Measurements from ENCODE around the gene ALLC. TPM values are rescaled to one million over a fixed set of nuclear protein-coding genes. Genes with fewer than 3 reads are reported as not detected.
"Not testable (repeated sequence)": the region's sequence is repeated elsewhere in the genome, so short reads cannot be mapped to it uniquely, and the experiment has no call there.

ALLC gene
- total and polyA plus RNA-seq, 2 donors (not counting 1 experiment from before 2014, with no cell fraction given): not detected

DNA sequence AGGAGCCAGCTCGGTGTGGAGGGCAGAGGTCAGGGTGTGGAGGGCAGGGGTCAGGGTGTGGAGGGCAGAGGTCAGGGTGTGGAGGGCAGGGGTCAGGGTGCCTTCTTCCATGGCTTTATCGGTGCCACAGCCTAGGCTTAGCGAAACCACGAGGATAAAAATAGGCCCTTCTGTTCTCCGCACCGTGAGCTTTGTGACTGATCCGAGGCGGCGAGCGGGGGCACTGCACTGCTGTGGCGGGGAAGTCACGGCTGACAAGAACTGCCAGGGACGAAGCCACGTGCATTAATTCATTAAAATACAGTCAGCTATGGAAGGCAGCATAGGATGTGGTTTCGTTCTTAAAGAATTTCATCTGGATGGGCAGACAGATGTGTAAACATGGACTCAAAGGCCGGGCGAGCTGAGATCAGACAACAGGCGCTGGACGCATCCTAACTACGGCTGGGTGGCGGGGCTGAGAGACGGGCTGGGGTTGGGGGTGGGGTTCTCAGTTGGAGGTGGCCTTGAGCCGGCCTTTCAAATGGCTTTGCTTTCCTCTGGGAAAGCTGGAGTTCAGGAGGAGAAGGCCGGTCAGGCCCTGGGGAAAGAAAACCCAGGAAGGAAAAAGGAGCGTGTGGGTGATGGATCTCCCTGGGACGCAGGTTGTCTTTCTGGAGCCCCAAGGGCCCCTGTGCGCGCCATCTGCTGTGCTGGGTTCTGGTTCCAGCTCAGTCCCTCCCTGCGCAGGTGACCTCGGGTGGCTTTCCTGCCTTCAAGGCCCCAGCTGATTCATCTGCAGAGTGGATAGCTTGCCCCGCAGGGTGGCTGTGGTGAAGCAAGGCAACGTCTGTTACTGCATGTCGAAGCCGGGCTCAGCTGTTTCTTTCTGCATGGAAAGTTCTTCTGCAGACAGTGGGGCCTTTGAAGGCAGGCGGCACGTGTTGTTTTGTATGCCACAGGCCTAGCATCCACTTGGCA, 958 bp upstream of the ALLC start:
- H3K4me3 ChIP-seq (replicated peaks in 1 of 4; ENCODE audit: control extremely low read depth in 1 of 4, insufficient read depth in 1 of 4, low read depth in 3 of 4, low read length in 4 of 4): no peak overlapping the region
- peak overlapping the region; percentile 51 for H2AFZ ChIP-seq (ENCODE audit: low read length)
- H3K4me1 ChIP-seq (ENCODE audit: control insufficient read depth, extremely low read depth, insufficient read depth, low read length): peaks cover 2% of the 10 kb centered on the region
- H4K20me1 ChIP-seq (ENCODE audit: control insufficient read depth, extremely low read depth, insufficient read depth, low read length): no peaks in the 10 kb centered on the region
- TF ChIP-seq EZH2 (IDR thresholded peaks at IDR 0.05; ENCODE audit: low read length, missing control alignments): no peak
- TF ChIP-seq, protein P1, sequence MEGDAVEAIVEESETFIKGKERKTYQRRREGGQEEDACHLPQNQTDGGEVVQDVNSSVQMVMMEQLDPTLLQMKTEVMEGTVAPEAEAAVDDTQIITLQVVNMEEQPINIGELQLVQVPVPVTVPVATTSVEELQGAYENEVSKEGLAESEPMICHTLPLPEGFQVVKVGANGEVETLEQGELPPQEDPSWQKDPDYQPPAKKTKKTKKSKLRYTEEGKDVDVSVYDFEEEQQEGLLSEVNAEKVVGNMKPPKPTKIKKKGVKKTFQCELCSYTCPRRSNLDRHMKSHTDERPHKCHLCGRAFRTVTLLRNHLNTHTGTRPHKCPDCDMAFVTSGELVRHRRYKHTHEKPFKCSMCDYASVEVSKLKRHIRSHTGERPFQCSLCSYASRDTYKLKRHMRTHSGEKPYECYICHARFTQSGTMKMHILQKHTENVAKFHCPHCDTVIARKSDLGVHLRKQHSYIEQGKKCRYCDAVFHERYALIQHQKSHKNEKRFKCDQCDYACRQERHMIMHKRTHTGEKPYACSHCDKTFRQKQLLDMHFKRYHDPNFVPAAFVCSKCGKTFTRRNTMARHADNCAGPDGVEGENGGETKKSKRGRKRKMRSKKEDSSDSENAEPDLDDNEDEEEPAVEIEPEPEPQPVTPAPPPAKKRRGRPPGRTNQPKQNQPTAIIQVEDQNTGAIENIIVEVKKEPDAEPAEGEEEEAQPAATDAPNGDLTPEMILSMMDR (conservative IDR thresholded peaks at IDR 0.05 in 1 of 2, IDR thresholded peaks at IDR 0.05 in 1 of 2; ENCODE audit: low read depth in 1 of 2, low read length in 2 of 2): no peak
- peak; percentile 9 to 54 for DNase-seq (ENCODE audit: low read depth in 2 of 2)
- peak overlapping the region; percentile 66 for H3K4me2 ChIP-seq (ENCODE audit: extremely low read depth, insufficient read depth, low read length)
- H3K9ac ChIP-seq (ENCODE audit: insufficient read depth, low read length): no peak overlapping the region
- H3K9me3 ChIP-seq (ENCODE audit: control insufficient read depth, insufficient read depth, low read depth, low read length): no peaks in the 10 kb centered on the region
- no peaks in the 10 kb centered on the region for H3K36me3 ChIP-seq (ENCODE audit: control insufficient read depth, insufficient read depth, low read length)
- H3K27me3 ChIP-seq (ENCODE audit: control insufficient read depth, insufficient read depth, low read length): no peaks in the 10 kb centered on the region
- no peaks in the 10 kb centered on the region for H3K79me2 ChIP-seq (ENCODE audit: control insufficient read depth, insufficient read depth, low read length)
- H3K27ac ChIP-seq (ENCODE audit: insufficient read depth, low read length): no peak overlapping the region

DNA sequence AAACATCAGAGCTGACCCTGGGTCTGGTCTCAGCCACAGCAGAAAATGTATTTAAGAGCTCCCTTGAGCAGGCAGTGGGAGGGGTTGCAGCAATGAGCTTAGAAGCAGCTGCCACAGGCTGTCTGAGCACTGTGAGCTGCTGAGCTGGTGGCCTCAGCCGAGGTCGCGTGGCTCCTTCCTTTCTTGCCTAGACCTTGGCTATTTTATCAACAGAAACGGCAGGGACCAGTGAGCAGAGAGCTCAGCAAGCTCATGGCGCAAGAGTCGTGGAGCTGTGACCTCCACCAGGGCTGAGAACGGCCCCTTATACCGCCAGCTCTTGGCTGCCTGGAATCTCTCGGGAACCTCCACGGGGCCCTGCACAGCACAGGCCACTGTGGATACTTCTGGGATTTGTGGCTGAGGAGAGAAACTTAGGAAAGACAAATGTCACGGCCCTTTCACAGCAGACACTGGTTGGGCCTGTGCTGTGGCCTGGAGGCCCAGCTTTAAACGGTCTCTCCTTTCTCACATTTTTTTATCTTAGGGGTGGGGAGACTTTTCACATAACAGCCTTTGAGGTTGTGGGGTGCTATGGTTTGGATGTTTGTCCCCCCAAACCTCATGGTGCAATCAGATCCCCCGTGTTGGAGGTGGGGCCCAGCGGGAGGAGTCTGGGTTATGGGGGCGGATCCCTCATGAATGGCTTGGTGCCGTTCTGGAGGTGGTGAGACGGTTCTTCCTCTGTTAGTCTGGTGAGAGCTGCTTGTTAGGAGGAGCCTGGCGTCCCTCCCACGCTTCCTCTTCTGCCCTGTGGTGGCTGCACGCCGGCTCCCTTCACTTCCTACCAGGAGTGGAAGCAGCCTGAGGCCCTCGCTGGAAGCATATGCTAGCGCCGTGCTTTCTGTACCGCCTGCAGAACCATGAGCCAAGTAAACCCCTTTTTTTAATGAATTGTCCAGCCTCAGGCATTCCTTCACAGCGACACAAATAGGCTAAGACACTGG, 1.7 kb downstream of the ALLC start:
- Histone ChIP-seq H3K4me1 (ENCODE audit: control insufficient read depth, extremely low read depth, insufficient read depth, low read length) (peaks cover 2% of the 10 kb centered on the region), H3K4me3 (replicated peaks in 1 of 4; ENCODE audit: control extremely low read depth in 1 of 4, insufficient read depth in 1 of 4, low read depth in 3 of 4, low read length in 4 of 4) (no peak overlapping the region), H3K27ac (ENCODE audit: insufficient read depth, low read length) (no peak overlapping the region), H3K27me3 (ENCODE audit: control insufficient read depth, insufficient read depth, low read length) (no peaks in the 10 kb centered on the region), H4K20me1 (ENCODE audit: control insufficient read depth, extremely low read depth, insufficient read depth, low read length) (no peaks in the 10 kb centered on the region), H3K9me3 (ENCODE audit: control insufficient read depth, insufficient read depth, low read depth, low read length) (no peaks in the 10 kb centered on the region), H2AFZ (ENCODE audit: low read length) (peak overlapping the region; percentile 45), H3K4me2 (ENCODE audit: extremely low read depth, insufficient read depth, low read length) (no peak overlapping the region), H3K79me2 (ENCODE audit: control insufficient read depth, insufficient read depth, low read length) (no peaks in the 10 kb centered on the region), H3K36me3 (ENCODE audit: control insufficient read depth, insufficient read depth, low read length) (no peaks in the 10 kb centered on the region), H3K9ac (ENCODE audit: insufficient read depth, low read length) (no peak overlapping the region)
- DNase-seq (ENCODE audit: low read depth in 2 of 2): peak in 1 of 2 donors; percentile 46
- TF ChIP-seq EZH2 (IDR thresholded peaks at IDR 0.05; ENCODE audit: low read length, missing control alignments): no peak
- TF ChIP-seq, protein P1 (conservative IDR thresholded peaks at IDR 0.05 in 1 of 2, IDR thresholded peaks at IDR 0.05 in 1 of 2; ENCODE audit: low read depth in 1 of 2, low read length in 2 of 2): no peak

DNA sequence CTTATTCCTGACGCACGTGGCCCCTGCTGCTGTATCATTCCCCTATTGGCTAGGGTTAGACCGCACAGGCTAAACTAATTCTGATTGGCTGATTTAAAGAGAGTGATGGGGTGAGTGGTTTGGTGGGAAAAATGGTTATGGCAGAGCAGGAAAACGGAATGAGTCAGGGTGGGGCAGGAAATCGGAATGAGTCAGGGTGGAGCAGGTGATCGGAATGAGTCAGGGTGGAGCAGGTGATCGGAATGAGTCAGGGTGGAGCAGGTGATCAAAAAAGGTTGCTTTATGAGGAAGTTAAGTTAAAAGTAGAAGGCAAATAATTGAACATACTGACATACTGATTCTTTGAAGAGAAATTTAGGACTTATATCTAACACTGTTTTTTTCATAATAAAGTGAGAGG, 2.6 kb downstream of the ALLC start:
- H3K9me3 ChIP-seq (ENCODE audit: control insufficient read depth, insufficient read depth, low read depth, low read length); H3K9ac ChIP-seq (ENCODE audit: insufficient read depth, low read length); H3K4me3 ChIP-seq (replicated peaks in 1 of 4; ENCODE audit: control extremely low read depth in 1 of 4, insufficient read depth in 1 of 4, low read depth in 3 of 4, low read length in 4 of 4); H2AFZ ChIP-seq (ENCODE audit: low read length); H3K4me1 ChIP-seq (ENCODE audit: control insufficient read depth, extremely low read depth, insufficient read depth, low read length); H3K27me3 ChIP-seq (ENCODE audit: control insufficient read depth, insufficient read depth, low read length); H3K36me3 ChIP-seq (ENCODE audit: control insufficient read depth, insufficient read depth, low read length); DNase-seq (ENCODE audit: low read depth in 2 of 2); H3K79me2 ChIP-seq (ENCODE audit: control insufficient read depth, insufficient read depth, low read length); H3K27ac ChIP-seq (ENCODE audit: insufficient read depth, low read length); H4K20me1 ChIP-seq (ENCODE audit: control insufficient read depth, extremely low read depth, insufficient read depth, low read length); H3K4me2 ChIP-seq (ENCODE audit: extremely low read depth, insufficient read depth, low read length): not testable (repeated sequence)
